Body of pancreas (tissue), 4 donors: ENCODE data around the gene GOSR2. TPM values are rescaled to one million over a fixed set of nuclear protein-coding genes. Genes with fewer than 3 reads are reported as not detected.

Experiments
- ATAC-seq: fragments of 150-250 bp; one replicate; pipeline ENCODE4 v1.9.1; 2016
- DNase-seq, 4 donors: peaks; one replicate each; pipeline ENCODE4 v3.0.0-alpha.2; 2019
- H3K27ac ChIP-seq, 4 donors: fragments of 200-600 bp; sonication (generic); 1 replicate in 3 of 4; 2 replicates in 1 of 4; pipeline versions ENCODE4 v1.5.1 to v1.6.1; 2016 to 2019; ENCODE audit warnings: mild to moderate bottlenecking in 1 of 4, mixed read lengths in 1 of 4, moderate library complexity in 1 of 4
- H3K27me3 ChIP-seq, 2 donors: fragments of 200-600 bp; sonication (generic); one replicate each; pipeline ENCODE4 v1.6.0; 2016; ENCODE audit warnings: mild to moderate bottlenecking in 1 of 2
- H3K36me3 ChIP-seq, 2 donors: fragments of 200-600 bp; sonication (generic); replicated peaks in 1 of 2; 2 replicates each; pipeline ENCODE4 v1.5.1; 2016; ENCODE audit warnings: low read depth in 2 of 2; ENCODE audit not compliant: insufficient read depth in 1 of 2
- H3K4me1 ChIP-seq: fragments of 200-600 bp; sonication (generic); one replicate; pipeline ENCODE4 v1.6.0; 2016
- H3K4me3 ChIP-seq, 2 donors: fragments of 200-600 bp; sonication (generic); 1 replicate in 1 of 2; 2 replicates in 1 of 2; pipeline ENCODE4 v1.5.1; 2016 to 2019
- H3K9me3 ChIP-seq, 3 donors: fragments of 200-600 bp; sonication (generic); 1 replicate in 2 of 3; 2 replicates in 1 of 3; pipeline ENCODE4 v1.5.1; 2016
- POLR2A ChIP-seq, 3 donors: fragments of 450-650 bp; IDR thresholded peaks; one replicate each; pipeline ENCODE4 v1.6.1; 2016; ENCODE audit warnings: antibody characterized with exemption in 3 of 3, mild to moderate bottlenecking in 2 of 3
- WGBS, 2 donors: methylation state at CpG; one replicate each; pipeline ENCODE4 v1.1.5; 2017; 5-methylcytosine and 5-hydroxymethylcytosine counted together
- intact Hi-C: fragments of 100-400 bp; cut with DNase I; formaldehyde crosslinking; loops from one replicate; pipeline ENCODE4 v1.15.1; 2023
- total RNA-seq, 2 donors: library from RNA; depleted of rRNA; stranded (reverse); fragments of >200 nt; gene quantifications; one replicate each; pipeline ENCODE4 v1.1.0, GENCODE V29; 2016
- TF ChIP-seq, protein P1 (sequence below), 7 experiments: fragments of 450-650 bp in 4 of 7; fragments of 200-600 bp in 3 of 7; sonication (generic) in 3 of 7; IDR thresholded peaks; one replicate each; pipeline ENCODE4 v1.5.1; 2016 to 2019; ENCODE audit warnings: antibody characterized with exemption in 7 of 7

GOSR2 gene
- total RNA-seq: 10 to 100 TPM; 41.8 to 46.5 TPM

DNA sequence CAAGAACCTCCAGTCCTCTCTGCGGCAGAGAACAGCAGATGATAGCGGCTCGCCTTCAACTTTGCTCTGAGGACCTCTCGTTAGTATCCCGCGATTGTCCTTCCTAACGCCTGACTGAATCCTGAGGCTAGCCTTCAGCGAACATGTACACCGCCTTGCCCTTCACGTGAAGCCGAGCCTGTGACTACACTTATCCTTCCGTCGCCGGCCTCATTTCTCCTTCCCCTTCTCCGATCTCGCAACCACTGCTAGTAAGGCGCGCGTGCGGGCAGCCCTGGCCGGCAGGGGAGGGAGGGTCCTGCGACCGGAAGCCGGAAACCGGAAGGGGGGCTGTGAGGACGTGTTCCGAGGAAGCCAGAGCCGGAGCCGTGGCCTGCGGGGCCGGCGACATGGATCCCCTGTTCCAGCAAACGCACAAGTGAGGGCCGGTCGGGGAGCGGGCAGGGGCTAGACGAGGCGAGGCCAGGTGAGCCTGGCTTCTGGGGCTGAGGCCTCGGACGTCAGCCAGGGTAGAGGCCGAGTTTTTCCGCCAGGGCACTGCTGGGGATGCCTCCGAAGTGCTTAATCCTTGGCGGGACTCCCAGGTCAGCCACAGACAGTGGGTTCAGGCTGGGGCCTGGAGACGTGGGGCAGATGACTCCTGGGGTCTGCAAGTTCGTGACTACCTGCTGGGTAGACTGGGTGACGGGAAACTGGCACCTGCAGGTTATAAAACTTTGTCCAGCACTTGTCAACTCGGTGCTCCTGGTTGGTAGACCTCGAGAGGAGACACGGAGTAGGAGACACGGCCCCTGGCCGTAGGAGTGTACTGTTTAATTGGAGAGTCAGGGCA lies at the start of gene GOSR2:
Gene GOSR2, plus strand, starts transcription at position 357 of the 832 bp plus-strand sequence. Its CDS starts 33 bp downstream, at position 390.
- TF ChIP-seq POLR2A (IDR thresholded peaks at IDR 0.05): peak; percentile 70 to 90 (median 89)
- TF ChIP-seq, protein P1, sequence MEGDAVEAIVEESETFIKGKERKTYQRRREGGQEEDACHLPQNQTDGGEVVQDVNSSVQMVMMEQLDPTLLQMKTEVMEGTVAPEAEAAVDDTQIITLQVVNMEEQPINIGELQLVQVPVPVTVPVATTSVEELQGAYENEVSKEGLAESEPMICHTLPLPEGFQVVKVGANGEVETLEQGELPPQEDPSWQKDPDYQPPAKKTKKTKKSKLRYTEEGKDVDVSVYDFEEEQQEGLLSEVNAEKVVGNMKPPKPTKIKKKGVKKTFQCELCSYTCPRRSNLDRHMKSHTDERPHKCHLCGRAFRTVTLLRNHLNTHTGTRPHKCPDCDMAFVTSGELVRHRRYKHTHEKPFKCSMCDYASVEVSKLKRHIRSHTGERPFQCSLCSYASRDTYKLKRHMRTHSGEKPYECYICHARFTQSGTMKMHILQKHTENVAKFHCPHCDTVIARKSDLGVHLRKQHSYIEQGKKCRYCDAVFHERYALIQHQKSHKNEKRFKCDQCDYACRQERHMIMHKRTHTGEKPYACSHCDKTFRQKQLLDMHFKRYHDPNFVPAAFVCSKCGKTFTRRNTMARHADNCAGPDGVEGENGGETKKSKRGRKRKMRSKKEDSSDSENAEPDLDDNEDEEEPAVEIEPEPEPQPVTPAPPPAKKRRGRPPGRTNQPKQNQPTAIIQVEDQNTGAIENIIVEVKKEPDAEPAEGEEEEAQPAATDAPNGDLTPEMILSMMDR (IDR thresholded peaks at IDR 0.05): peak in 4 of 7 experiments; percentile 18 to 42 (median 29)
- H3K4me1 ChIP-seq: peaks cover 44% of the 10 kb centered on the region
- 0% methylated on average over 37 to 52 of the region's 52 CpGs for WGBS, 2 donors
- ATAC-seq: peak; percentile 98
- H3K4me3 ChIP-seq: peak within 1 kb of the TSS; percentile 69 to 99
- intact Hi-C loops: no loop called here
- no peaks in the 10 kb centered on the region for H3K27me3 ChIP-seq
- DNase-seq: peak; percentile 81 to 89 (median 84)
- no peaks in the 10 kb centered on the region for H3K9me3 ChIP-seq
- H3K27ac ChIP-seq: peak within 1 kb of the TSS; percentile 93 to 97 (median 96)
- no peaks in the 10 kb centered on the region for H3K36me3 ChIP-seq

- ATAC-seq: no peak
- WGBS, 2 donors: 79 to 85% methylated on average over 6 to 7 of the region's 7 CpGs
- H3K36me3 ChIP-seq: no peaks in the 10 kb centered on the region
- DNase-seq: no peak
- intact Hi-C loops: no loop called here
- no peaks in the 10 kb centered on the region for H3K27me3 ChIP-seq
- no peak overlapping the region for H3K27ac ChIP-seq
- no peak overlapping the region for H3K4me3 ChIP-seq
- H3K9me3 ChIP-seq: no peaks in the 10 kb centered on the region
- peaks cover 51% of the 10 kb centered on the region for H3K4me1 ChIP-seq
- no peak for TF ChIP-seq POLR2A (IDR thresholded peaks at IDR 0.05)
- TF ChIP-seq, protein P1 (IDR thresholded peaks at IDR 0.05): no peak
These were observed 48.9 kb upstream of the GOSR2 start for GRCh38 chr17:46873941-46874645.

- intact Hi-C loops: no loop called here
- 92 to 93% methylated on average over 15 to 16 of the region's 16 CpGs for WGBS, 2 donors
- Histone ChIP-seq H3K36me3 (no peaks in the 10 kb centered on the region), H3K4me1 (peaks cover 44% of the 10 kb centered on the region), H3K27ac (no peak overlapping the region), H3K4me3 (no peak overlapping the region), H3K27me3 (no peaks in the 10 kb centered on the region), H3K9me3 (no peaks in the 10 kb centered on the region)
- ATAC-seq (no peak), DNase-seq (no peak)
- TF ChIP-seq, protein P1 (IDR thresholded peaks at IDR 0.05): no peak
- TF ChIP-seq POLR2A (IDR thresholded peaks at IDR 0.05): no peak
These were observed 48.1 kb upstream of the GOSR2 start for GRCh38 chr17:46874906-46875305.

DNA sequence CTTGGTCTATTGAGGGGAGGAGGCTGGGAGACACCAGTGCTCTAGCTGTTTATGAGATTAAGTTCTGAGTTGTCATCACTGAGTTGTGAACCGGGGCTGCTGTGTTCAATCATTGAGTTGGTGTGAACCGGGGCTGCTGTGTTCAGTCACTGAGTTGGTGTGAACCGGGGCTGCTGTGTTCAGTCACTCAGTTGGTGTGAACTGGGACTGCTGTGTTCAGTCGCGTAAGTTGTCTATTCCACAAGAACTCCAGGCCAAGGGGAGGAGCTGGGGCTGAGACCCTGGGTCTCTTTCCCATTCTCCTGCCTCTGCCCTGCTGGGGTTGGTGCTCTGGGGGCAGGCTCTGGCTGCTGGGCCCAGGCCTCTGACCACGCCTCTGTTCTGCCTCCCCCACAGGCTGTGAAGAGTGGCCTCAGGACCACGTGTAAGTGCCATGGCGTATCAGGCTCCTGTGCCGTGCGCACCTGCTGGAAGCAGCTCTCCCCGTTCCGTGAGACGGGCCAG lies 47.1 kb upstream of the GOSR2 start:
- WGBS, 2 donors: 43 to 57% methylated on average over 1 to 6 of the region's 13 CpGs
- no peak for TF ChIP-seq POLR2A (IDR thresholded peaks at IDR 0.05)
- TF ChIP-seq, protein P1 (IDR thresholded peaks at IDR 0.05): no peak
- DNase-seq (peak in 2 of 4 donors; percentile 93 to 94), ATAC-seq (peak; percentile 87)
- peak overlapping the region; percentile 82 to 90 (median 86) for H3K27ac ChIP-seq
- peaks cover 34% of the 10 kb centered on the region for H3K4me1 ChIP-seq
- intact Hi-C loops: no loop called here
- H3K27me3 ChIP-seq: no peaks in the 10 kb centered on the region
- no peaks in the 10 kb centered on the region for H3K36me3 ChIP-seq
- H3K4me3 ChIP-seq: no peak overlapping the region
- H3K9me3 ChIP-seq: no peaks in the 10 kb centered on the region
